A673 (cell line): ENCODE measurements around the gene RPAP3. TPM values are rescaled to one million over a fixed set of nuclear protein-coding genes. Genes with fewer than 3 reads are reported as not detected.

Experiments used
- BruUV-seq: library from RNA; stranded (reverse); fragments of 400-500 nt; replicated peaks from 2 replicates; lab custom pipeline; 2021; lab: Mats Ljungman, UMichigan
- CTCF ChIA-PET: fragments of 300-600 bp; sonication (Branson Sonifier 250); formaldehyde crosslinking; loops from one replicate; lab custom pipeline; 2022; ENCODE audit warnings: antibody characterized with exemption; lab: Charles Lee
- POLR2A ChIA-PET: fragments of 300-600 bp; sonication (Branson Sonifier 250); formaldehyde crosslinking; loops from one replicate; lab custom pipeline; 2022; ENCODE audit warnings: antibody characterized with exemption; ENCODE audit not compliant: low non-redundant PET; lab: Charles Lee
- DNase-seq: peaks from one replicate; pipeline ENCODE4 v3.0.0-alpha.2; 2015; ENCODE audit warnings: low spot score
- H3K27ac ChIP-seq: fragments of 200-600 bp; sonication (generic); 2 replicates; pipeline ENCODE4 v1.5.1; 2016; ENCODE audit warnings: mixed run types, low read depth, mild to moderate bottlenecking, mixed read lengths, antibody characterized with exemption, low read length; ENCODE audit not compliant: poor library complexity, severe bottlenecking
- H3K27me3 ChIP-seq: fragments of 200-600 bp; sonication (generic); replicated peaks from 2 replicates; pipeline ENCODE4 v1.6.1; 2017; ENCODE audit warnings: mixed run types, low read depth, mild to moderate bottlenecking, mixed read lengths, antibody characterized with exemption, low read length; ENCODE audit not compliant: insufficient read depth, poor library complexity
- H3K36me3 ChIP-seq: fragments of 200-600 bp; sonication (generic); 2 replicates; pipeline ENCODE4 v1.6.1; 2016; ENCODE audit warnings: mixed run types, mild to moderate bottlenecking, mixed read lengths, antibody characterized with exemption, low read length; ENCODE audit not compliant: insufficient read depth, poor library complexity, severe bottlenecking
- H3K4me1 ChIP-seq: fragments of 200-600 bp; sonication (generic); 2 replicates; pipeline ENCODE4 v1.6.1; 2017; ENCODE audit warnings: mixed run types, mild to moderate bottlenecking, mixed read lengths, antibody characterized with exemption, low read length; ENCODE audit not compliant: insufficient read depth, poor library complexity, severe bottlenecking
- H3K4me3 ChIP-seq: fragments of 200-600 bp; sonication (generic); 2 replicates; pipeline ENCODE4 v1.5.1; 2016; ENCODE audit warnings: low read depth, mixed run types, mild to moderate bottlenecking, mixed read lengths, low read length; ENCODE audit not compliant: poor library complexity, severe bottlenecking
- H3K9me3 ChIP-seq: fragments of 200-600 bp; sonication (generic); 2 replicates; pipeline ENCODE4 v1.6.1; 2016; ENCODE audit warnings: mixed run types, low read depth, mild to moderate bottlenecking, mixed read lengths, antibody characterized with exemption, low read length; ENCODE audit not compliant: poor library complexity, severe bottlenecking
- CTCF ChIP-seq: fragments of 300-800, 200-600 bp; sonication (generic); conservative IDR thresholded peaks from 2 replicates; pipeline ENCODE4 v1.5.1; 2017; ENCODE audit warnings: low read depth, mild to moderate bottlenecking, antibody characterized with exemption, low read length, moderate library complexity, mixed read lengths
- EZH2 ChIP-seq: fragments of 200-600 bp; sonication (generic); IDR thresholded peaks from 2 replicates; pipeline ENCODE4 v1.6.1; 2017; ENCODE audit warnings: borderline replicate concordance, low read depth, mild to moderate bottlenecking, mixed read lengths, antibody characterized with exemption, low read length; ENCODE audit not compliant: poor library complexity, severe bottlenecking
- intact Hi-C: fragments of 100-400 bp; cut with micrococcal nuclease; formaldehyde crosslinking; loops from one replicate; pipeline ENCODE4 v1.10.0; 2022; ENCODE audit not compliant: unreplicated experiment
- total RNA-seq: library from RNA; stranded (reverse); gene quantifications from 2 replicates; pipeline ENCODE4 v1.2.3, GENCODE V29; 2021

Gene RPAP3
- total RNA-seq, 1 experiment from 2014 or later: 81.1 TPM

- ChIA-PET CTCF (interaction anchor here (0.8 kb wide), 1 partner anchor 8 kb away, joined by 3 read pairs; no protein-coding TSS in a partner anchor), POLR2A (no interaction called here)
- Histone ChIP-seq H3K27ac (no peak overlapping the region), H3K4me3 (no peak overlapping the region), H3K36me3 (no peaks in the 10 kb centered on the region), H3K9me3 (no peaks in the 10 kb centered on the region), H3K27me3 (no peaks in the 10 kb centered on the region), H3K4me1 (peaks cover 8% of the 10 kb centered on the region)
- intact Hi-C loops: loop anchor here (10.0 kb wide), 1 partner anchor 455 kb away; no protein-coding TSS in a partner anchor
- TF ChIP-seq EZH2 (no peak), CTCF (no peak)
- DNase-seq: no peak
- no TSS peak for BruUV-seq
Measured at GRCh38 chr12:47710278-47710677, 4.4 kb upstream of the RPAP3 start.

GRCh38 chr12:47709671-47710070 lies 3.8 kb upstream of the RPAP3 start:
- H3K27me3 ChIP-seq: no peaks in the 10 kb centered on the region
- no peaks in the 10 kb centered on the region for H3K9me3 ChIP-seq
- CTCF ChIA-PET: interaction anchor here (0.8 kb wide), 1 partner anchor 9 kb away, joined by 3 read pairs; no protein-coding TSS in a partner anchor
- H3K27ac ChIP-seq: no peak overlapping the region
- BruUV-seq: no TSS peak
- H3K4me1 ChIP-seq: peaks cover 8% of the 10 kb centered on the region
- H3K36me3 ChIP-seq: no peaks in the 10 kb centered on the region
- POLR2A ChIA-PET: no interaction called here
- no peak overlapping the region for H3K4me3 ChIP-seq
- no peak for DNase-seq
- intact Hi-C loops: loop anchor here (10.0 kb wide), 1 partner anchor 455 kb away; no protein-coding TSS in a partner anchor
- TF ChIP-seq CTCF (no peak), EZH2 (no peak)

DNA sequence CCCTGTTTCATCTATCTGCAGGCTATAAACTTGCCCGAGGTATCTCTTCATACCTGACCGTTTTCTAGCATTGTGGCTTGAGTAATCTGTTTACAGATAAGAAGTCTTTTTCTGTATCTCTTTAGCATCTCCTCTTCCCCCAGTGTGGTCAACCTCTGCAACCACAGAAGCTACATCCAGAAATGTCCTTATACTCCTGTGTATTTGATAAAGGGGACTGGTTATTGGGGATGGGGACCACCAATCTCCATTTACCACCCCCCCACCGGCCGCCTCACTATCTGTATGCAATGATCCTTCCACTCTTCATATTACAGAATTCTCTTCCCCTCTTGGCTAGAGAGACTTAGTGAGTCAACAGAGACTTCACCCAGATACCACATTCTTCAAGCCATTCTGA lies 3.4 kb upstream of the RPAP3 start:
- ChIA-PET POLR2A (no interaction called here), CTCF (interaction anchor here (0.8 kb wide), 1 partner anchor 9 kb away, joined by 3 read pairs; no protein-coding TSS in a partner anchor)
- intact Hi-C loops: no loop called here

More for the DNA sequence above, 3.4 kb upstream of the RPAP3 start:
- DNase-seq: no peak
- peaks cover 8% of the 10 kb centered on the region for H3K4me1 ChIP-seq
- no peak for TF ChIP-seq CTCF
- no peak for TF ChIP-seq EZH2
- H3K27me3 ChIP-seq: no peaks in the 10 kb centered on the region
- H3K27ac ChIP-seq: no peak overlapping the region
- no peak overlapping the region for H3K4me3 ChIP-seq
- no peaks in the 10 kb centered on the region for H3K36me3 ChIP-seq
- H3K9me3 ChIP-seq: no peaks in the 10 kb centered on the region
- BruUV-seq: no TSS peak
